Stimulated activated CD4-positive, alpha-beta T cell treated with anti-CD3 and anti-CD28 coated beads, Interleukin-15, amount 100 ng/mL, for 1 hour (primary cell): ENCODE results near the gene ATP8B1.

Experiments used
- DNase-seq, 2 donors: peaks; one replicate each; pipeline ENCODE4 v3.0.0-alpha.2; 2020; ENCODE audit warnings: low read depth in 1 of 2, low spot score in 1 of 2

The ATP8B1 gene

GRCh38 chr18:57630002-57630753, 172.9 kb downstream of the ATP8B1 start:
- peak; percentile 83 to 92 for DNase-seq

- no peak for DNase-seq
These were observed 173.7 kb downstream of the ATP8B1 start for GRCh38 chr18:57629422-57629821.

- DNase-seq: no peak
These were observed 175.6 kb downstream of the ATP8B1 start for GRCh38 chr18:57627488-57627887.

GRCh38 chr18:57624988-57625387, 178.1 kb downstream of the ATP8B1 start:
- DNase-seq: no peak

- no peak for DNase-seq
These were observed 181.9 kb downstream of the ATP8B1 start for GRCh38 chr18:57621246-57621604.

- no peak for DNase-seq
These were observed 183.2 kb downstream of the ATP8B1 start for GRCh38 chr18:57619876-57620275.

- DNase-seq: no peak
These were observed 184.2 kb downstream of the ATP8B1 start for GRCh38 chr18:57618910-57619309.

- DNase-seq: no peak
These were observed 199.2 kb downstream of the ATP8B1 start for GRCh38 chr18:57603871-57604270.
